Naive thymus-derived CD4-positive, alpha-beta T cell (primary cell): Measurements from ENCODE around the gene HMCN1. TPM values are rescaled to one million over a fixed set of nuclear protein-coding genes. Genes with fewer than 3 reads are reported as not detected.
"Not testable (repeated sequence)": the region's sequence is repeated elsewhere in the genome, so short reads cannot be mapped to it uniquely, and the experiment has no call there.

Experiments used
- ATAC-seq: fragments of 150-1000 bp; cut with Tn5 transposase; 2 replicates; pipeline ENCODE4 v1.10.0; 2021; ENCODE audit warnings: mild to moderate bottlenecking, moderate library complexity
- CTCF ChIA-PET: fragments of 350-600 bp; sonication (Branson Sonifier 250); formaldehyde crosslinking; loops from one replicate; lab custom pipeline; 2021; ENCODE audit warnings: antibody characterized with exemption; lab: Charles Lee
- POLR2A ChIA-PET: fragments of 350-600 bp; sonication (Branson Sonifier 250); formaldehyde crosslinking; loops from one replicate; lab custom pipeline; 2021; ENCODE audit warnings: antibody characterized with exemption, inconsistent platforms; lab: Charles Lee
- DNase-seq, 9 donors: peaks; one replicate each; pipeline versions ENCODE4 v3.0.0 to v3.0.0-alpha.2; 2020 to 2022; ENCODE audit warnings: mixed read lengths in 1 of 9
- H3K27ac ChIP-seq: one replicate; pipeline ENCODE4 v1.7.0; 2013; ENCODE audit warnings: mild to moderate bottlenecking, low read depth, low read length, moderate library complexity
- H3K27me3 ChIP-seq, 2 donors: one replicate each; pipeline ENCODE4 v1.7.0; 2013; ENCODE audit warnings: low read length in 2 of 2, mild to moderate bottlenecking in 2 of 2, moderate library complexity in 2 of 2; ENCODE audit not compliant: control insufficient read depth in 2 of 2, insufficient read depth in 2 of 2
- H3K36me3 ChIP-seq, 3 experiments: 1 replicate in 2 of 3; 2 replicates in 1 of 3; pipeline ENCODE4 v1.7.0; 2013; ENCODE audit warnings: low read length in 3 of 3, mild to moderate bottlenecking in 3 of 3, moderate library complexity in 1 of 3; ENCODE audit not compliant: insufficient read depth in 3 of 3, control insufficient read depth in 2 of 3
- H3K4me1 ChIP-seq, 2 donors: one replicate each; pipeline ENCODE4 v1.7.0; 2013; ENCODE audit warnings: low read length in 2 of 2, mild to moderate bottlenecking in 2 of 2, moderate library complexity in 1 of 2; ENCODE audit not compliant: control insufficient read depth in 2 of 2, insufficient read depth in 2 of 2
- H3K4me3 ChIP-seq: 2 replicates; pipeline ENCODE4 v1.7.0; 2013; ENCODE audit warnings: mild to moderate bottlenecking, low read length
- H3K9me3 ChIP-seq, 3 experiments: 1 replicate in 2 of 3; 2 replicates in 1 of 3; pipeline ENCODE4 v1.7.0; 2013; ENCODE audit warnings: low read length in 3 of 3; ENCODE audit not compliant: control insufficient read depth in 2 of 3
- H3K27ac Mint-ChIP-seq, 9 donors: one replicate each; pipeline ENCODE4 v1.8.0; 2020 to 2022; ENCODE audit warnings: mixed read lengths in 9 of 9, mild to moderate bottlenecking in 8 of 9, moderate library complexity in 5 of 9, inconsistent platforms in 2 of 9
- H3K27me3 Mint-ChIP-seq, 5 donors: one replicate each; pipeline ENCODE4 v1.8.0; 2021 to 2022; ENCODE audit warnings: mixed read lengths in 5 of 5, mild to moderate bottlenecking in 1 of 5
- H3K36me3 Mint-ChIP-seq, 5 donors: one replicate each; pipeline ENCODE4 v1.8.0; 2020 to 2022; ENCODE audit warnings: mixed read lengths in 5 of 5, mild to moderate bottlenecking in 3 of 5, inconsistent platforms in 1 of 5
- H3K4me1 Mint-ChIP-seq, 7 donors: one replicate each; pipeline ENCODE4 v1.8.0; 2020 to 2022; ENCODE audit warnings: mixed read lengths in 7 of 7, mild to moderate bottlenecking in 3 of 7, inconsistent platforms in 1 of 7
- H3K4me3 Mint-ChIP-seq, 10 donors: one replicate each; pipeline ENCODE4 v1.8.0; 2020 to 2022; ENCODE audit warnings: mild to moderate bottlenecking in 10 of 10, mixed read lengths in 10 of 10, moderate library complexity in 6 of 10, inconsistent platforms in 2 of 10
- H3K9me3 Mint-ChIP-seq, 11 donors: one replicate each; pipeline ENCODE4 v1.8.0; 2020 to 2022; ENCODE audit warnings: mixed read lengths in 11 of 11, mild to moderate bottlenecking in 4 of 11, inconsistent platforms in 1 of 11, moderate library complexity in 1 of 11
- intact Hi-C, 2 donors: fragments of 100-400 bp; cut with micrococcal nuclease; formaldehyde crosslinking; loops; one replicate each; pipeline ENCODE4 v1.15.1; 2023
- polyA plus RNA-seq, 2 donors: library from polyadenylated mRNA; unstranded; fragments of 300-500 nt; fragmentation: Illumina TruSeq; gene quantifications; one replicate each; pipeline ENCODE4 v1.2.3, GENCODE V29; 2021
- total RNA-seq, 6 experiments: library from RNA in 5 of 6; stranded (reverse) in 5 of 6; gene quantifications; 1 replicate in 5 of 6; 2 replicates in 1 of 6; pipeline ENCODE4 v1.2.3 and lab custom pipeline; 2021 to 2026

The HMCN1 gene
- total and polyA plus RNA-seq, 7 experiments from 2014 or later: under 0.01 to 0.19 (median 0.16) TPM; not detected in 3

- ATAC-seq (no peak), DNase-seq (no peak)
- Mint-ChIP-seq H3K27ac (no peak overlapping the region), H3K36me3 (no peaks in the 10 kb centered on the region), H3K4me1 (no peaks in the 10 kb centered on the region), H3K27me3 (peaks cover 0 to 31% (median 17%) of the 10 kb centered on the region in 5 donors), H3K4me3 (no peak overlapping the region), H3K9me3 (peaks cover 0 to 2% (median 0%) of the 10 kb centered on the region in 11 donors)
- Histone ChIP-seq H3K4me3 (no peak overlapping the region), H3K36me3 (no peaks in the 10 kb centered on the region), H3K27me3 (no peaks in the 10 kb centered on the region), H3K4me1 (no peaks in the 10 kb centered on the region), H3K9me3 (no peaks in the 10 kb centered on the region), H3K27ac (no peak overlapping the region)
- ChIA-PET CTCF (no interaction called here), POLR2A (no interaction called here)
- intact Hi-C loops: no loop called here
Measured at GRCh38 chr1:185789501-185790193, 55.5 kb downstream of the HMCN1 start.

- Mint-ChIP-seq H3K27ac (no peak overlapping the region), H3K4me1 (no peaks in the 10 kb centered on the region), H3K36me3 (no peaks in the 10 kb centered on the region), H3K4me3 (no peak overlapping the region), H3K9me3 (peaks cover 0 to 5% (median 0%) of the 10 kb centered on the region in 11 donors), H3K27me3 (peaks cover 0 to 31% (median 17%) of the 10 kb centered on the region in 5 donors)
- H3K4me1 ChIP-seq: no peaks in the 10 kb centered on the region
- intact Hi-C loops: no loop called here
- H3K27ac ChIP-seq: no peak overlapping the region
- CTCF ChIA-PET: no interaction called here
- no peak for ATAC-seq
- no peak for DNase-seq
- POLR2A ChIA-PET: no interaction called here
- no peak overlapping the region for H3K4me3 ChIP-seq
- no peaks in the 10 kb centered on the region for H3K9me3 ChIP-seq
- H3K27me3 ChIP-seq: no peaks in the 10 kb centered on the region
- no peaks in the 10 kb centered on the region for H3K36me3 ChIP-seq
Measured at GRCh38 chr1:185790194-185790735, 56.1 kb downstream of the HMCN1 start.

- Histone ChIP-seq H3K9me3 (no peaks in the 10 kb centered on the region), H3K36me3 (no peaks in the 10 kb centered on the region), H3K4me1 (no peaks in the 10 kb centered on the region), H3K27ac (no peak overlapping the region), H3K27me3 (no peaks in the 10 kb centered on the region), H3K4me3 (no peak overlapping the region)
- ATAC-seq (no peak), DNase-seq (no peak)
- H3K36me3 Mint-ChIP-seq: peaks cover 0 to 4% (median 0%) of the 10 kb centered on the region in 5 donors
- CTCF ChIA-PET: no interaction called here
- H3K4me1 Mint-ChIP-seq: no peaks in the 10 kb centered on the region
- POLR2A ChIA-PET: no interaction called here
- peaks cover 0 to 8% (median 0%) of the 10 kb centered on the region in 11 donors for H3K9me3 Mint-ChIP-seq
- H3K27ac Mint-ChIP-seq: no peak overlapping the region
- H3K27me3 Mint-ChIP-seq: peaks cover 0 to 24% (median 15%) of the 10 kb centered on the region in 5 donors
- intact Hi-C loops: no loop called here
- no peak overlapping the region for H3K4me3 Mint-ChIP-seq
Measured at GRCh38 chr1:185792040-185792439, 57.8 kb downstream of the HMCN1 start.

DNA sequence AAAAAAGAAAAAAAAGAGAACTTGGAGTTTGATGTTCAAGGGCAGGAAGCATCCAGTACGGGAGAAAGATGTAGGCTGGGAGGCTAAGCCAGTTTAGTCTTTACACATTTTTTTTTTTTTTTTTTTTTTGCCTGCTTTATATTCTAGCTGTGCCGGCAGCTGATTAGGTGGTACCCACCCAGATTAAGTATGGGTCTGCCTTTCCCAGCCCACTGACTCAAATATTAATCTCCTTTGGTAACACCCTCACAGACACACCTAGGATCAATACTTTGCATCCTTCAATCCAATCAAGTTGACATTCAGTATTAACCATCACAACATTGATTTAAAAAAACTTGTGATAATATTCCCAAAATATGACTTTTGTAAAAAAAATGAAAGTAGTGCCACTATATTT, 60.3 kb downstream of the HMCN1 start:
- H3K27ac ChIP-seq, DNase-seq, H3K4me3 Mint-ChIP-seq, H3K4me3 ChIP-seq, H3K27ac Mint-ChIP-seq, H3K27me3 ChIP-seq, H3K36me3 Mint-ChIP-seq, H3K36me3 ChIP-seq, H3K4me1 ChIP-seq, POLR2A ChIA-PET, ATAC-seq, intact Hi-C loops, H3K4me1 Mint-ChIP-seq, H3K9me3 ChIP-seq: not testable (repeated sequence)
- Mint-ChIP-seq H3K9me3 (peaks cover 0 to 27% (median 9%) of the 10 kb centered on the region in 11 donors), H3K27me3 (peaks cover 0 to 22% (median 15%) of the 10 kb centered on the region in 5 donors)
- CTCF ChIA-PET: interaction anchor here (0.8 kb wide), 1 partner anchor 24 kb away, joined by 3 read pairs; no protein-coding TSS in a partner anchor

DNA sequence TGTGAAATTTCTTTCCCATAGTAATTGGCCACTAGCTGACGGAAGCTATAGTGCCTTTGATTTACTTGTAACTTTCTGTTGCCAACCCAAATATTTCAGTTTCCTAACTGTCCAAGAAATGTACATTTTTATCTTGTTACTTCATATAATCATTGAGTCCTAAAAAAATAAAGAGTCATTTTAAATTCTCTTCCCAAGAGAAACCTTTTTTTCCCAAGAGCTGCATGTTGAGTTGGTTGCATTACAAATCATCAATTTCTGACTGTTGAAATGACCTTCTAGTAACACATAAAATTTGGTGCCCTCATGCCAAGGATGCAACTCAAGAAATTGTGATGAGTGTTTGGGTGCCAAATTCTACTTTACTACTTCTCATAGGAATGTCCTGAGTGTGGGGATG, 61.0 kb downstream of the HMCN1 start:
- Histone ChIP-seq H3K27me3 (no peaks in the 10 kb centered on the region), H3K36me3 (no peaks in the 10 kb centered on the region), H3K4me1 (no peaks in the 10 kb centered on the region), H3K27ac (no peak overlapping the region), H3K4me3 (no peak overlapping the region), H3K9me3 (no peaks in the 10 kb centered on the region)
- no peak overlapping the region for H3K27ac Mint-ChIP-seq
- ChIA-PET CTCF (no interaction called here), POLR2A (no interaction called here)
- peaks cover 0 to 5% (median 0%) of the 10 kb centered on the region in 5 donors for H3K36me3 Mint-ChIP-seq
- H3K4me1 Mint-ChIP-seq: no peaks in the 10 kb centered on the region
- H3K4me3 Mint-ChIP-seq: no peak overlapping the region
- H3K9me3 Mint-ChIP-seq: peaks cover 2 to 29% (median 10%) of the 10 kb centered on the region in 11 donors
- DNase-seq (no peak), ATAC-seq (no peak)
- intact Hi-C loops: no loop called here
- peaks cover 0 to 24% (median 15%) of the 10 kb centered on the region in 5 donors for H3K27me3 Mint-ChIP-seq

DNA sequence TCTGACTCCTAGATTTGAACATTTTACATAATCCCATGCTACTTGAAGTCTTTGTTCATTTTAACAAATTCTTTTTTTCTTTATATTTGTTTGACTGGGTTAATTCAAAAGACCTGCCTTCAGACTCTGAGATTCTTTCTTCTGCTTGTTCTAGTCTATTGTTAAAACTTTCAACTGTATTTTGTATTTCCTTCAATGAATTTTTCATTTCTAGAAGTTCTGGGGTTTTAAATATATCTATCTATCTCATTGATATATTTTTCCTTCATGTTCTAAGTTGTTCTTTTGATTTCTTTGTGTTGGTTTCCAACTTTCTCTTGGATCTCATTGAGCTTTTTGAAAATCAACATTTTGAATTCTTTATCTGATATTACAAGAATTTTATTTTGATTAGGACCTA, 64.3 kb downstream of the HMCN1 start:
- DNase-seq: no peak
- Mint-ChIP-seq H3K36me3 (peaks cover 0 to 5% (median 0%) of the 10 kb centered on the region in 5 donors), H3K4me1 (no peaks in the 10 kb centered on the region), H3K9me3 (peaks cover 3 to 30% (median 11%) of the 10 kb centered on the region in 11 donors), H3K27me3 (peaks cover 0 to 21% (median 12%) of the 10 kb centered on the region in 5 donors), H3K4me3 (no peak overlapping the region), H3K27ac (no peak overlapping the region)
- intact Hi-C loops: no loop called here
- Histone ChIP-seq H3K9me3 (no peaks in the 10 kb centered on the region), H3K36me3 (no peaks in the 10 kb centered on the region), H3K4me3 (no peak overlapping the region), H3K27ac (no peak overlapping the region), H3K27me3 (no peaks in the 10 kb centered on the region), H3K4me1 (no peaks in the 10 kb centered on the region)
- ATAC-seq: no peak
- CTCF ChIA-PET: no interaction called here
- POLR2A ChIA-PET: no interaction called here

GRCh38 chr1:185803241-185803640, 69.0 kb downstream of the HMCN1 start:
- POLR2A ChIA-PET: no interaction called here
- peaks cover 0 to 1% (median 0%) of the 10 kb centered on the region in 5 donors for H3K36me3 Mint-ChIP-seq
- peaks cover 0 to 14% (median 9%) of the 10 kb centered on the region in 5 donors for H3K27me3 Mint-ChIP-seq
- no peak overlapping the region for H3K27ac ChIP-seq
- no peaks in the 10 kb centered on the region for H3K36me3 ChIP-seq
- H3K27ac Mint-ChIP-seq: no peak overlapping the region
- H3K4me1 ChIP-seq: no peaks in the 10 kb centered on the region
- CTCF ChIA-PET: no interaction called here
- ATAC-seq (no peak), DNase-seq (no peak)
- no peak overlapping the region for H3K4me3 ChIP-seq
- H3K27me3 ChIP-seq: no peaks in the 10 kb centered on the region
- no peaks in the 10 kb centered on the region for H3K9me3 ChIP-seq
- H3K9me3 Mint-ChIP-seq: peaks cover 0 to 15% (median 5%) of the 10 kb centered on the region in 11 donors
- no peaks in the 10 kb centered on the region for H3K4me1 Mint-ChIP-seq
- intact Hi-C loops: no loop called here
- H3K4me3 Mint-ChIP-seq: no peak overlapping the region
